ENCODE measurements around the gene ZNF277.

DNA sequence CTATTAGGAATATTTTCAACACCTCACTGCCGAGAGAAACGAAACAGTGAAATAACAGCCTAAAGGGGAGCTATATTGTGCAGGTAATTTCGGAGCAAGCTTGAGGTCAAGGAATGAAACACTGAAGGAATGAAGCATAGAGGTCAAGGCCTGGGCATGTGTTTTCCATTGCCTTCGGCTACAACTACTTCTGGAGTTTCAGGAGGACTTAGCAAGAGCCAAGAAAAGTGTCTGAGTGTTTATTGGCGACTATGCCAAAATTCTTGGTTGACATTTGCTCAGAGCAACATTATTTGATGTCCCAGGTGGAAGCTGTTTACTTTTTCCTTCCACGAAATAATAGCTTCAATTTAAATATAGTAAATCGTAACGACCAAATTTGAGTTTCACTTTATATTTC lies 154.2 kb downstream of the ZNF277 start:
- TF ChIP-seq, protein P1, sequence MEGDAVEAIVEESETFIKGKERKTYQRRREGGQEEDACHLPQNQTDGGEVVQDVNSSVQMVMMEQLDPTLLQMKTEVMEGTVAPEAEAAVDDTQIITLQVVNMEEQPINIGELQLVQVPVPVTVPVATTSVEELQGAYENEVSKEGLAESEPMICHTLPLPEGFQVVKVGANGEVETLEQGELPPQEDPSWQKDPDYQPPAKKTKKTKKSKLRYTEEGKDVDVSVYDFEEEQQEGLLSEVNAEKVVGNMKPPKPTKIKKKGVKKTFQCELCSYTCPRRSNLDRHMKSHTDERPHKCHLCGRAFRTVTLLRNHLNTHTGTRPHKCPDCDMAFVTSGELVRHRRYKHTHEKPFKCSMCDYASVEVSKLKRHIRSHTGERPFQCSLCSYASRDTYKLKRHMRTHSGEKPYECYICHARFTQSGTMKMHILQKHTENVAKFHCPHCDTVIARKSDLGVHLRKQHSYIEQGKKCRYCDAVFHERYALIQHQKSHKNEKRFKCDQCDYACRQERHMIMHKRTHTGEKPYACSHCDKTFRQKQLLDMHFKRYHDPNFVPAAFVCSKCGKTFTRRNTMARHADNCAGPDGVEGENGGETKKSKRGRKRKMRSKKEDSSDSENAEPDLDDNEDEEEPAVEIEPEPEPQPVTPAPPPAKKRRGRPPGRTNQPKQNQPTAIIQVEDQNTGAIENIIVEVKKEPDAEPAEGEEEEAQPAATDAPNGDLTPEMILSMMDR (optimal IDR thresholded peaks at IDR 0.05 in 1 of 3, IDR thresholded peaks at IDR 0.05 in 1 of 3, conservative IDR thresholded peaks at IDR 0.05 in 1 of 3; ENCODE audit: extremely low read depth in 1 of 3, insufficient read depth in 2 of 3, low read length in 3 of 3) = no peak
- TF ChIP-seq EZH2 (IDR thresholded peaks at IDR 0.05; ENCODE audit: low read length) = no peak
